GM12878 (cell line): ENCODE data around the gene BRI3BP. TPM values are rescaled to one million over a fixed set of nuclear protein-coding genes. Genes with fewer than 3 reads are reported as not detected.

ENCODE experiments used
- ATAC-seq: fragments of 200-7000 bp; cut with Tn5 transposase; 3 replicates; pipeline ENCODE4 v1.9.1; 2020; ENCODE audit warnings: mild to moderate bottlenecking, moderate library complexity
- BruUV-seq: library from RNA; stranded (reverse); fragments of 400-500 nt; replicated peaks from 2 replicates; lab custom pipeline; 2021; lab: Mats Ljungman, UMichigan
- CTCF ChIA-PET: fragments of 300-600 bp; sonication (Branson Sonifier 250); formaldehyde crosslinking; extraction: SDS; loops from one replicate; lab custom pipeline; 2021; ENCODE audit warnings: inconsistent platforms; lab: Yijun Ruan, JAX
- POLR2A ChIA-PET: fragments of 350-600 bp; formaldehyde crosslinking; extraction: SDS; loops from one replicate; lab custom pipeline; 2021; ENCODE audit warnings: inconsistent platforms; lab: Charles Lee
- RAD21 ChIA-PET: fragments of 300-600 bp; sonication (Branson Sonifier 250); formaldehyde crosslinking; loops from one replicate; lab custom pipeline; 2023; ENCODE audit warnings: antibody characterized with exemption; ENCODE audit not compliant: unreplicated experiment; lab: Charles Lee
- SMC1A ChIA-PET: fragments of 300-600 bp; sonication (Branson Sonifier 250); formaldehyde crosslinking; loops from one replicate; lab custom pipeline; 2023; ENCODE audit not compliant: unreplicated experiment, uncharacterized antibody; lab: Charles Lee
- DNase-seq: peaks from one replicate; pipeline ENCODE4 v3.0.0-alpha.2; 2011; ENCODE audit warnings: low read depth, low spot score
- FAIRE-seq: peaks from 3 replicates; lab custom pipeline; 2011; peaks lifted over from hg19 to GRCh38; lab: Jason Lieb, UNC
- H2AFZ ChIP-seq: 2 replicates; pipeline ENCODE4 v1.6.0; 2011; ENCODE audit warnings: low read depth, low read length, control low read depth; ENCODE audit not compliant: control insufficient read depth
- H3K27ac ChIP-seq: 2 replicates; pipeline ENCODE4 v1.5.1; 2011; ENCODE audit warnings: control low read depth; ENCODE audit not compliant: control insufficient read depth, insufficient read depth
- H3K27me3 ChIP-seq, 2 experiments: replicated peaks in 1 of 2; 2 replicates each; pipeline versions ENCODE4 v1.6.0 to v1.6.1; 2011; ENCODE audit warnings: low read length in 1 of 2; ENCODE audit not compliant: control insufficient read depth in 2 of 2, insufficient read depth in 2 of 2
- H3K36me3 ChIP-seq, 2 experiments: 2 replicates each; pipeline ENCODE4 v1.5.1; 2011; ENCODE audit warnings: low read length in 1 of 2; ENCODE audit not compliant: control insufficient read depth in 2 of 2, insufficient read depth in 2 of 2
- H3K4me1 ChIP-seq: 2 replicates; pipeline ENCODE4 v1.6.1; 2011; ENCODE audit warnings: mild to moderate bottlenecking, low read length, moderate library complexity, mixed read lengths; ENCODE audit not compliant: control insufficient read depth, insufficient read depth
- H3K4me2 ChIP-seq: 2 replicates; pipeline ENCODE4 v1.6.0; 2011; ENCODE audit warnings: control low read depth; ENCODE audit not compliant: control insufficient read depth, insufficient read depth
- H3K4me3 ChIP-seq: fragments of 200-600 bp; sonication (generic); 2 replicates; pipeline ENCODE4 v1.5.1; 2016
- H3K79me2 ChIP-seq: 2 replicates; pipeline ENCODE4 v1.6.0; 2011; ENCODE audit warnings: low read length; ENCODE audit not compliant: control insufficient read depth, insufficient read depth
- H3K9ac ChIP-seq: 2 replicates; pipeline ENCODE4 v1.8.0; 2011; ENCODE audit warnings: low read length, control low read depth, mixed read lengths; ENCODE audit not compliant: control insufficient read depth, insufficient read depth
- H3K9me3 ChIP-seq: replicated peaks from 3 replicates; pipeline ENCODE4 v1.5.1; 2011; ENCODE audit warnings: mild to moderate bottlenecking, low read length; ENCODE audit not compliant: control insufficient read depth, insufficient read depth
- H4K20me1 ChIP-seq: 2 replicates; pipeline ENCODE4 v1.6.0; 2011; ENCODE audit not compliant: control insufficient read depth, insufficient read depth
- CUX1 ChIP-seq: IDR thresholded peaks from 2 replicates; pipeline ENCODE4 v1.6.1; 2012; ENCODE audit warnings: improper control_type of control experiment, low read depth, low read length; ENCODE audit not compliant: insufficient replicate concordance
- JUND ChIP-seq: IDR thresholded peaks from 2 replicates; pipeline ENCODE4 v1.6.1; 2012; ENCODE audit warnings: low read depth, mild to moderate bottlenecking, low read length, improper control_type of control experiment, moderate library complexity
- RELB ChIP-seq: fragments of 450-650 bp; IDR thresholded peaks from 2 replicates; pipeline ENCODE4 v1.6.1; 2017; ENCODE audit warnings: low read depth, mild to moderate bottlenecking, moderate library complexity
- ZBTB11 ChIP-seq: fragments of 450-650 bp; formaldehyde crosslinking; IDR thresholded peaks from 2 replicates; pipeline ENCODE4 v1.5.0; 2022; ENCODE audit warnings: mild to moderate bottlenecking, missing genetic modification characterization
- WGBS: methylation state at CpG from one replicate; pipeline ENCODE4 v1.1.6; 2016; ENCODE audit warnings: low lambda C conversion rate; ENCODE audit not compliant: insufficient replicate concordance, insufficient coverage; ENCODE audit errors: missing lambda C conversion rate; 5-methylcytosine and 5-hydroxymethylcytosine counted together
- in situ Hi-C: fragments of 300-500 bp; cut with MboI; formaldehyde crosslinking; loops from 9 replicates; pipeline ENCODE4 v1.14.3; 2018; ENCODE audit warnings: mixed read lengths
- intact Hi-C: fragments of 100-400 bp; cut with micrococcal nuclease; formaldehyde crosslinking; loops from one replicate; pipeline ENCODE4 v1.14.2; 2022; ENCODE audit not compliant: unreplicated experiment
- polyA plus RNA-seq, 11 experiments: library from polyadenylated mRNA; depleted of rRNA in 4 of 11; unstranded in 6 of 11; stranded (reverse) in 5 of 11; fragments of >200 nt; fragmentation: Nextera tagmentation in 4 of 11; fragmentation: Illumina TruSeq in 1 of 11; extraction: Ambion mirVana in 4 of 11; extraction: Trizol in 1 of 11; gene quantifications; 1 replicate in 1 of 11; 2 replicates in 10 of 11; pipeline versions ENCODE4 v1.2.1 to v1.2.3, GENCODE V29; 2011 to 2016; ENCODE audit warnings: inconsistent platforms in 2 of 11, missing spikeins in 2 of 11, low read depth in 1 of 11
- total RNA-seq, 4 experiments: library from RNA; depleted of rRNA in 3 of 4; stranded (reverse); fragments of >200 nt in 3 of 4; fragmentation: Illumina TruSeq in 1 of 4; extraction: Trizol in 1 of 4; gene quantifications; 2 replicates each; pipeline versions ENCODE4 v1.2.1 to v1.2.3, GENCODE V29; 2013 to 2021

BRI3BP gene
- total and polyA plus RNA-seq, 10 of the 15 experiments (the other 5 are each of a cell fraction or from before 2014, with no cell fraction given): 11.5 to 37.0 (median 28.5) TPM

GRCh38 chr12:125056306-125056705 lies 62.9 kb downstream of the BRI3BP start:
- no peak overlapping the region for H3K4me2 ChIP-seq
- H4K20me1 ChIP-seq: no peaks in the 10 kb centered on the region
- POLR2A ChIA-PET: interaction anchor here (0.6 kb wide), 1 partner anchor 58 kb away, joined by 4 read pairs; no protein-coding TSS in a partner anchor
- no peak for DNase-seq
- no peaks in the 10 kb centered on the region for H3K4me1 ChIP-seq
- no peak overlapping the region for H3K9ac ChIP-seq
- SMC1A ChIA-PET: no interaction called here
- no peak for ATAC-seq
- H3K79me2 ChIP-seq: no peaks in the 10 kb centered on the region
- FAIRE-seq: no peak
- H3K36me3 ChIP-seq: no peaks in the 10 kb centered on the region
- WGBS: 82% methylated on average over 12 of the region's 14 CpGs
- no peak for TF ChIP-seq CUX1
- TF ChIP-seq JUND: no peak
- no peak for TF ChIP-seq ZBTB11 (CRISPR knock-in tag)
- TF ChIP-seq RELB: no peak
- no peak overlapping the region for H2AFZ ChIP-seq
- BruUV-seq: no TSS peak
- CTCF ChIA-PET: no interaction called here
- no peak overlapping the region for H3K4me3 ChIP-seq
- H3K9me3 ChIP-seq: no peaks in the 10 kb centered on the region
- RAD21 ChIA-PET: no interaction called here
- no peak overlapping the region for H3K27ac ChIP-seq
- in situ Hi-C loops (no loop called here), intact Hi-C loops (no loop called here)
- H3K27me3 ChIP-seq: no peaks in the 10 kb centered on the region
